ENCODE data around the gene CTSA. TPM values are rescaled to one million over a fixed set of nuclear protein-coding genes. Genes with fewer than 3 reads are reported as not detected.

The CTSA gene
- total and polyA plus RNA-seq, 2 of the 4 experiments (the other 2 are of a cell fraction): 19.0 to 312 TPM

- no TSS peak for BruUV-seq (replicated peaks)
- Histone ChIP-seq H2BK5ac (ENCODE audit: low read depth, low read length, poor library complexity, severe bottlenecking) (no peak overlapping the region), H3K27me3 (ENCODE audit: control insufficient read depth, insufficient read depth, low read length) (no peaks in the 10 kb centered on the region), H3K4me1 (ENCODE audit: control insufficient read depth, insufficient read depth, low read length) (peaks cover 30% of the 10 kb centered on the region), H4K20me1 (ENCODE audit: insufficient read depth, low read length) (no peaks in the 10 kb centered on the region), H4K8ac (ENCODE audit: low read depth in 2 of 2, low read length in 2 of 2) (no peak overlapping the region), H3K9me1 (ENCODE audit: insufficient read depth, low read length) (no peaks in the 10 kb centered on the region; the same call in 1 of the 2 replicates), H2BK120ac (ENCODE audit: low read depth, low read length) (no peak overlapping the region), H3K27ac (ENCODE audit: insufficient read depth, low read length) (no peak overlapping the region), H2BK15ac (ENCODE audit: low read depth, low read length) (no peak overlapping the region), H2AFZ (replicated peaks; ENCODE audit: low read length, poor library complexity) (no peak overlapping the region), H2BK20ac (ENCODE audit: low read depth, low read length) (no peak overlapping the region), H4K5ac (ENCODE audit: low read depth, low read length) (no peak overlapping the region), H3K14ac (replicated peaks; ENCODE audit: low read depth, low read length) (no peak overlapping the region), H3K4ac (ENCODE audit: low read depth, low read length) (no peak overlapping the region), H3K4me2 (ENCODE audit: low read depth, low read length) (no peak overlapping the region), H2AK5ac (ENCODE audit: low read depth, low read length) (no peak overlapping the region), H3K4me3 (ENCODE audit: insufficient read depth, low read depth, low read length) (no peak overlapping the region), H2AK9ac (replicated peaks; ENCODE audit: low read depth, low read length, poor library complexity) (no peak overlapping the region), H3K9ac (ENCODE audit: low read depth, low read length) (no peak overlapping the region), H3K56ac (ENCODE audit: extremely low read depth, insufficient read depth, low read length) (no peak overlapping the region), H3K79me1 (ENCODE audit: low read depth in 1 of 2, low read length in 2 of 2) (no peaks in the 10 kb centered on the region), H4K91ac (ENCODE audit: insufficient read depth, low read depth, low read length) (no peak overlapping the region), H3K23ac (ENCODE audit: low read depth, low read length) (no peak overlapping the region), H3K9me3 (ENCODE audit: control insufficient read depth, insufficient read depth, low read length) (no peaks in the 10 kb centered on the region), H3K18ac (ENCODE audit: low read depth, low read length) (no peak overlapping the region; the same call in 1 of the 2 replicates), H3K36me3 (ENCODE audit: control insufficient read depth, insufficient read depth, low read length) (no peaks in the 10 kb centered on the region)
- ChIA-PET CTCF (interaction anchor here (0.7 kb wide), 1 partner anchor 25 kb away, joined by 4 read pairs; no protein-coding TSS in a partner anchor), POLR2A (ENCODE audit: unreplicated experiment) (interaction anchor here (0.6 kb wide), 1 partner anchor 9 kb away, joined by 3 read pairs; no protein-coding TSS in a partner anchor)
- peak; percentile 30 for DNase-seq
- in situ Hi-C loops (cut with MboI; ENCODE audit: low sequenced_read_pairs): loop anchor here (25.0 kb wide), 1 partner anchor 584 kb away; the partner anchor contains the start of gene SDC4
- intact Hi-C loops (cut with micrococcal nuclease): no loop called here
- no peak for ATAC-seq (ENCODE audit: low read depth)
- WGBS, 2 experiments (ENCODE audit: extremely low coverage in 2 of 2, insufficient read length in 1 of 2): 80% methylated on average over 4 of the region's 11 CpGs; no CpG with 5 or more reads in 1 of the 2 experiments
- TF ChIP-seq CEBPB (IDR thresholded peaks at IDR 0.05; ENCODE audit: low read depth, low read length) (0 out of 2 replicates have a peak, but pooled peaks have one; percentile 1), POLR2A (IDR thresholded peaks at IDR 0.05; ENCODE audit: low read depth, low read length) (no peak)
- dilution Hi-C loops (cut with HindIII; ENCODE audit: low sequenced_read_pairs, unreplicated experiment): no loop called here
Measured at GRCh38 chr20:45921337-45922189, 30.4 kb downstream of the CTSA start.
